ENCODE data around the gene KRTAP10-5. TPM values are rescaled to one million over a fixed set of nuclear protein-coding genes. Genes with fewer than 3 reads are reported as not detected.

KRTAP10-5 gene
- total RNA-seq, 3 donors from 2014 or later (not counting 1 experiment from before 2014, with no cell fraction given), result not detected

- no peak overlapping the region for H3K27ac Mint-ChIP-seq
- 85% methylated on average over 15 of the region's 15 CpGs for WGBS (ENCODE audit: insufficient coverage)
- peaks cover 0 to 11% of the 10 kb centered on the region in 2 donors for H3K4me1 Mint-ChIP-seq
- H3K9me3 Mint-ChIP-seq, result peaks cover 0 to 2% of the 10 kb centered on the region in 2 donors
- peaks cover 5% of the 10 kb centered on the region for H3K36me3 Mint-ChIP-seq
- Histone ChIP-seq H3K4me1 (ENCODE audit: control insufficient read depth, insufficient read depth, low read length) (no peaks in the 10 kb centered on the region), H3K27ac (ENCODE audit: low read length) (no peak overlapping the region), H3K27me3 (ENCODE audit: control insufficient read depth, insufficient read depth, low read length) (no peaks in the 10 kb centered on the region), H3K36me3 (ENCODE audit: control insufficient read depth, insufficient read depth, low read length) (no peaks in the 10 kb centered on the region), H3K4me3 (ENCODE audit: low read length) (no peak overlapping the region), H3K9me3 (ENCODE audit: control insufficient read depth, insufficient read depth, low read length) (peaks cover 2% of the 10 kb centered on the region)
- ATAC-seq (no peak), DNase-seq (no peak)
- peaks cover 32 to 36% of the 10 kb centered on the region in 2 donors for H3K27me3 Mint-ChIP-seq (ENCODE audit: low read depth in 2 of 2)
- H3K4me3 Mint-ChIP-seq, result no peak overlapping the region
- no peak for TF ChIP-seq CTCF (IDR thresholded peaks at IDR 0.05)
- intact Hi-C loops (cut with micrococcal nuclease), result no loop called here
Measured at GRCh38 chr21:44572959-44573583, 7.3 kb downstream of the KRTAP10-5 start.

- Mint-ChIP-seq H3K4me1 (peaks cover 0 to 11% of the 10 kb centered on the region in 2 donors), H3K9me3 (no peaks in the 10 kb centered on the region), H3K27me3 (ENCODE audit: low read depth in 2 of 2) (peaks cover 32 to 33% of the 10 kb centered on the region in 2 donors), H3K36me3 (peaks cover 5% of the 10 kb centered on the region), H3K27ac (no peak overlapping the region), H3K4me3 (no peak overlapping the region)
- Histone ChIP-seq H3K9me3 (ENCODE audit: control insufficient read depth, insufficient read depth, low read length) (peaks cover under 1% of the 10 kb centered on the region), H3K36me3 (ENCODE audit: control insufficient read depth, insufficient read depth, low read length) (no peaks in the 10 kb centered on the region), H3K27ac (ENCODE audit: low read length) (no peak overlapping the region), H3K4me1 (ENCODE audit: control insufficient read depth, insufficient read depth, low read length) (no peaks in the 10 kb centered on the region), H3K27me3 (ENCODE audit: control insufficient read depth, insufficient read depth, low read length) (no peaks in the 10 kb centered on the region), H3K4me3 (ENCODE audit: low read length) (no peak overlapping the region)
- TF ChIP-seq CTCF (IDR thresholded peaks at IDR 0.05), result no peak
- WGBS (ENCODE audit: insufficient coverage), result 88% methylated on average over 40 of the region's 40 CpGs
- ATAC-seq (no peak), DNase-seq (no peak)
- intact Hi-C loops (cut with micrococcal nuclease), result no loop called here
Measured at GRCh38 chr21:44571844-44572782, 8.3 kb downstream of the KRTAP10-5 start.

GRCh38 chr21:44571296-44571695 lies 9.1 kb downstream of the KRTAP10-5 start:
- Histone ChIP-seq H3K27ac (ENCODE audit: low read length) (no peak overlapping the region), H3K9me3 (ENCODE audit: control insufficient read depth, insufficient read depth, low read length) (no peaks in the 10 kb centered on the region), H3K4me3 (ENCODE audit: low read length) (no peak overlapping the region), H3K27me3 (ENCODE audit: control insufficient read depth, insufficient read depth, low read length) (no peaks in the 10 kb centered on the region), H3K36me3 (ENCODE audit: control insufficient read depth, insufficient read depth, low read length) (no peaks in the 10 kb centered on the region), H3K4me1 (ENCODE audit: control insufficient read depth, insufficient read depth, low read length) (no peaks in the 10 kb centered on the region)
- H3K27me3 Mint-ChIP-seq (ENCODE audit: low read depth in 2 of 2), result peaks cover 32 to 33% of the 10 kb centered on the region in 2 donors
- no peak overlapping the region for H3K4me3 Mint-ChIP-seq
- H3K36me3 Mint-ChIP-seq, result no peaks in the 10 kb centered on the region
- DNase-seq (no peak), ATAC-seq (no peak)
- intact Hi-C loops (cut with micrococcal nuclease), result no loop called here
- WGBS (ENCODE audit: insufficient coverage), result 80% methylated on average over 4 of the region's 4 CpGs
- no peak for TF ChIP-seq CTCF (IDR thresholded peaks at IDR 0.05)
- no peak overlapping the region for H3K27ac Mint-ChIP-seq
- no peaks in the 10 kb centered on the region for H3K9me3 Mint-ChIP-seq
- H3K4me1 Mint-ChIP-seq, result peaks cover 0 to 11% of the 10 kb centered on the region in 2 donors
